MM.1S (cell line): ENCODE results near the gene IREB2.

Experiments used
- DNase-seq: peaks from one replicate; pipeline ENCODE4 v3.0.0-alpha.2; 2015
- H2AFZ ChIP-seq: fragments of 300-600 bp; sonication (generic); 2 replicates; pipeline ENCODE4 v1.6.0; 2016; ENCODE audit warnings: antibody characterized with exemption, low read length
- H3F3A ChIP-seq: fragments of 300-600 bp; sonication (generic); 2 replicates; pipeline ENCODE4 v1.6.1; 2016; ENCODE audit warnings: mild to moderate bottlenecking, antibody characterized with exemption, low read length, moderate library complexity, mixed read lengths; ENCODE audit not compliant: insufficient read depth
- H3K27ac ChIP-seq: fragments of 300-600 bp; sonication (generic); 2 replicates; pipeline ENCODE4 v1.5.1; 2016; ENCODE audit warnings: mild to moderate bottlenecking, low read length
- H3K27me3 ChIP-seq: fragments of 300-600 bp; sonication (generic); replicated peaks from 2 replicates; pipeline ENCODE4 v1.6.0; 2016; ENCODE audit warnings: low read length; ENCODE audit not compliant: insufficient read depth
- H3K36me3 ChIP-seq: fragments of 300-600 bp; sonication (generic); replicated peaks from 2 replicates; pipeline ENCODE4 v1.6.1; 2016; ENCODE audit warnings: mild to moderate bottlenecking, low read length, mixed read lengths; ENCODE audit not compliant: insufficient read depth
- H3K4me1 ChIP-seq: fragments of 300-600 bp; sonication (generic); 2 replicates; pipeline ENCODE4 v1.6.1; 2016; ENCODE audit warnings: low read length, mixed read lengths
- H3K4me2 ChIP-seq: fragments of 300-600 bp; sonication (generic); 2 replicates; pipeline ENCODE4 v1.6.0; 2016; ENCODE audit warnings: low read depth, low read length
- H3K4me3 ChIP-seq: fragments of 300-600 bp; sonication (generic); 2 replicates; pipeline ENCODE4 v1.5.1; 2016; ENCODE audit warnings: low read length, mixed read lengths
- H3K79me2 ChIP-seq: fragments of 300-600 bp; sonication (generic); 2 replicates; pipeline ENCODE4 v1.6.1; 2016; ENCODE audit warnings: mixed run types, low read length, mixed read lengths
- H3K9ac ChIP-seq: fragments of 300-600 bp; sonication (generic); 2 replicates; pipeline ENCODE4 v1.6.1; 2016; ENCODE audit warnings: low read length, mixed read lengths
- H3K9me2 ChIP-seq: fragments of 300-600 bp; sonication (generic); replicated peaks from 2 replicates; pipeline ENCODE4 v1.6.1; 2016; ENCODE audit warnings: mild to moderate bottlenecking, low read length, mixed read lengths; ENCODE audit not compliant: insufficient read depth
- H3K9me3 ChIP-seq: fragments of 300-600 bp; sonication (generic); replicated peaks from 2 replicates; pipeline ENCODE4 v1.6.1; 2016; ENCODE audit warnings: mild to moderate bottlenecking, low read length, mixed read lengths; ENCODE audit not compliant: insufficient read depth
- H4K20me1 ChIP-seq: fragments of 300-600 bp; sonication (generic); 2 replicates; pipeline ENCODE4 v1.6.1; 2016; ENCODE audit warnings: mild to moderate bottlenecking, low read length, moderate library complexity, mixed read lengths; ENCODE audit not compliant: insufficient read depth
- CTCF ChIP-seq: fragments of 300-600 bp; sonication (generic); IDR thresholded peaks from 2 replicates; pipeline ENCODE4 v1.5.1; 2016; ENCODE audit warnings: antibody characterized with exemption, low read length, mixed read lengths
- EZH2 ChIP-seq: fragments of 300-600 bp; sonication (generic); optimal IDR thresholded peaks from 2 replicates; pipeline ENCODE3; 2017; ENCODE audit warnings: low read depth, mild to moderate bottlenecking, antibody characterized with exemption, low read length, mixed read lengths
- EZH2phosphoT487 ChIP-seq: fragments of 300-600 bp; sonication (generic); IDR thresholded peaks from 2 replicates; pipeline ENCODE4 v1.6.1; 2018; ENCODE audit warnings: antibody characterized with exemption, low read length

Gene IREB2

GRCh38 chr15:78456426-78456825 lies 18.4 kb downstream of the IREB2 start:
- Histone ChIP-seq H2AFZ (no peak overlapping the region), H3K4me1 (no peaks in the 10 kb centered on the region), H3K79me2 (peaks cover 99% of the 10 kb centered on the region), H3K9me2 (no peaks in the 10 kb centered on the region), H3K4me3 (no peak overlapping the region), H3K27me3 (no peaks in the 10 kb centered on the region), H3K36me3 (no peaks in the 10 kb centered on the region), H3K9ac (no peak overlapping the region), H3F3A (no peaks in the 10 kb centered on the region), H3K9me3 (no peaks in the 10 kb centered on the region), H3K4me2 (no peak overlapping the region), H3K27ac (no peak overlapping the region), H4K20me1 (peaks cover 15% of the 10 kb centered on the region; the same call in 1 of the 2 replicates)
- DNase-seq: no peak
- TF ChIP-seq CTCF: no peak
- TF ChIP-seq EZH2: no peak
- TF ChIP-seq EZH2phosphoT487: no peak

- peaks cover 15% of the 10 kb centered on the region; the same call in 1 of the 2 replicates for H4K20me1 ChIP-seq
- DNase-seq: no peak
- no peaks in the 10 kb centered on the region for H3K9me3 ChIP-seq
- no peak overlapping the region for H3K4me3 ChIP-seq
- H3F3A ChIP-seq: no peaks in the 10 kb centered on the region
- no peak for TF ChIP-seq CTCF
- no peak for TF ChIP-seq EZH2
- TF ChIP-seq EZH2phosphoT487: no peak
- no peaks in the 10 kb centered on the region for H3K9me2 ChIP-seq
- H3K79me2 ChIP-seq: peaks cover 98% of the 10 kb centered on the region
- H3K9ac ChIP-seq: no peak overlapping the region
- no peak overlapping the region for H2AFZ ChIP-seq
- H3K27ac ChIP-seq: no peak overlapping the region
- no peaks in the 10 kb centered on the region for H3K4me1 ChIP-seq
- H3K36me3 ChIP-seq: no peaks in the 10 kb centered on the region
- H3K27me3 ChIP-seq: no peaks in the 10 kb centered on the region
- no peak overlapping the region for H3K4me2 ChIP-seq
Observed at GRCh38 chr15:78457101-78457500, 19.1 kb downstream of the IREB2 start.

- Histone ChIP-seq H3K4me1 (no peaks in the 10 kb centered on the region), H3K4me2 (no peak overlapping the region), H3K9me2 (no peaks in the 10 kb centered on the region), H3K36me3 (peaks cover 10% of the 10 kb centered on the region; the same call in 1 of the 2 replicates), H4K20me1 (peaks cover 3% of the 10 kb centered on the region; the same call in 1 of the 2 replicates), H3K27ac (no peak overlapping the region), H2AFZ (no peak overlapping the region), H3K27me3 (no peaks in the 10 kb centered on the region), H3K4me3 (no peak overlapping the region), H3K9ac (no peak overlapping the region), H3K79me2 (peaks cover 95% of the 10 kb centered on the region), H3F3A (no peaks in the 10 kb centered on the region), H3K9me3 (no peaks in the 10 kb centered on the region)
- DNase-seq: no peak
- TF ChIP-seq CTCF: no peak
- TF ChIP-seq EZH2phosphoT487: no peak
- no peak for TF ChIP-seq EZH2
Observed at GRCh38 chr15:78460737-78461136, 22.7 kb downstream of the IREB2 start.
